CD4-positive, alpha-beta T cell (primary cell): ENCODE measurements around the gene SLC22A31. TPM values are rescaled to one million over a fixed set of nuclear protein-coding genes. Genes with fewer than 3 reads are reported as not detected.
"Not testable (repeated sequence)": the region's sequence is repeated elsewhere in the genome, so short reads cannot be mapped to it uniquely, and the experiment has no call there.

ENCODE experiments used
- ATAC-seq: fragments of 200-7000 bp; cut with Tn5 transposase; one replicate; pipeline ENCODE4 v1.10.0; 2022; ENCODE audit warnings: mild to moderate bottlenecking; ENCODE audit not compliant: poor library complexity
- CTCF ChIA-PET: fragments of 350-600 bp; sonication (Branson Sonifier 250); formaldehyde crosslinking; loops from one replicate; lab custom pipeline; 2021; ENCODE audit warnings: antibody characterized with exemption, inconsistent platforms; lab: Charles Lee
- POLR2A ChIA-PET: fragments of 350-600 bp; sonication (Branson Sonifier 250); formaldehyde crosslinking; loops from one replicate; lab custom pipeline; 2021; ENCODE audit warnings: antibody characterized with exemption, inconsistent platforms; lab: Charles Lee
- DNase-seq, 14 experiments: peaks; one replicate each; pipeline ENCODE4 v3.0.0-alpha.2; 2013 to 2020; ENCODE audit warnings: mixed read lengths in 2 of 14
- H3K27ac ChIP-seq, 2 donors: one replicate each; pipeline versions ENCODE4 v1.5.1 to v1.7.0; 2013; ENCODE audit warnings: low read length in 2 of 2, low read depth in 1 of 2, mild to moderate bottlenecking in 1 of 2
- H3K27me3 ChIP-seq, 2 experiments: 1 replicate in 1 of 2; 2 replicates in 1 of 2; pipeline versions ENCODE4 v1.6.1 to v1.7.0; 2013; ENCODE audit warnings: low read length in 2 of 2, control low read depth in 1 of 2, mild to moderate bottlenecking in 1 of 2, moderate library complexity in 1 of 2; ENCODE audit not compliant: insufficient read depth in 2 of 2, control insufficient read depth in 1 of 2
- H3K36me3 ChIP-seq: one replicate; pipeline ENCODE4 v1.6.1; 2013; ENCODE audit warnings: low read length, control low read depth; ENCODE audit not compliant: insufficient read depth
- H3K4me1 ChIP-seq: one replicate; pipeline ENCODE4 v1.6.1; 2013; ENCODE audit warnings: low read length, control low read depth; ENCODE audit not compliant: insufficient read depth
- H3K4me3 ChIP-seq: one replicate; pipeline ENCODE4 v1.5.1; 2013; ENCODE audit warnings: mild to moderate bottlenecking, low read length, moderate library complexity
- H3K9me3 ChIP-seq, 2 experiments: 1 replicate in 1 of 2; 2 replicates in 1 of 2; pipeline versions ENCODE4 v1.6.1 to v1.7.0; 2013; ENCODE audit warnings: low read length in 2 of 2, mild to moderate bottlenecking in 2 of 2, control low read depth in 1 of 2, moderate library complexity in 1 of 2; ENCODE audit not compliant: control insufficient read depth in 1 of 2, insufficient read depth in 1 of 2
- H3K27ac Mint-ChIP-seq: one replicate; pipeline ENCODE4 v1.8.0; 2020; ENCODE audit warnings: mixed read lengths
- H3K27me3 Mint-ChIP-seq: one replicate; pipeline ENCODE4 v1.8.0; 2021; ENCODE audit warnings: mixed read lengths
- H3K36me3 Mint-ChIP-seq: one replicate; pipeline ENCODE4 v1.8.0; 2021; ENCODE audit warnings: low read depth, mixed read lengths
- H3K4me1 Mint-ChIP-seq: one replicate; pipeline ENCODE4 v1.8.0; 2021; ENCODE audit warnings: low read depth, mixed read lengths
- H3K4me3 Mint-ChIP-seq: one replicate; pipeline ENCODE4 v1.8.0; 2020; ENCODE audit warnings: mild to moderate bottlenecking, mixed read lengths
- H3K9me3 Mint-ChIP-seq: one replicate; pipeline ENCODE4 v1.8.0; 2020; ENCODE audit warnings: mixed read lengths
- CTCF ChIP-seq: fragments of 200-600 bp; IDR thresholded peaks from one replicate; pipeline ENCODE4 v1.8.0; 2022; ENCODE audit warnings: antibody characterized with exemption, mild to moderate bottlenecking
- intact Hi-C, 2 experiments: fragments of 100-400 bp; cut with DNase I in 1 of 2; cut with micrococcal nuclease in 1 of 2; formaldehyde crosslinking; loops; one replicate each; pipeline versions ENCODE4 v1.15.1 to v1.9.0; 2023 to 2025; cut with DNase I, micrococcal nuclease
- total RNA-seq, 174 experiments: library from RNA in 2 of 174; stranded (reverse) in 2 of 174; gene quantifications; one replicate each; pipeline ENCODE4 v1.2.3 and lab custom pipeline; 2021 to 2026

SLC22A31 gene
- total RNA-seq, 2 experiments from 2014 or later: 2.1 to 2.9 TPM

DNA sequence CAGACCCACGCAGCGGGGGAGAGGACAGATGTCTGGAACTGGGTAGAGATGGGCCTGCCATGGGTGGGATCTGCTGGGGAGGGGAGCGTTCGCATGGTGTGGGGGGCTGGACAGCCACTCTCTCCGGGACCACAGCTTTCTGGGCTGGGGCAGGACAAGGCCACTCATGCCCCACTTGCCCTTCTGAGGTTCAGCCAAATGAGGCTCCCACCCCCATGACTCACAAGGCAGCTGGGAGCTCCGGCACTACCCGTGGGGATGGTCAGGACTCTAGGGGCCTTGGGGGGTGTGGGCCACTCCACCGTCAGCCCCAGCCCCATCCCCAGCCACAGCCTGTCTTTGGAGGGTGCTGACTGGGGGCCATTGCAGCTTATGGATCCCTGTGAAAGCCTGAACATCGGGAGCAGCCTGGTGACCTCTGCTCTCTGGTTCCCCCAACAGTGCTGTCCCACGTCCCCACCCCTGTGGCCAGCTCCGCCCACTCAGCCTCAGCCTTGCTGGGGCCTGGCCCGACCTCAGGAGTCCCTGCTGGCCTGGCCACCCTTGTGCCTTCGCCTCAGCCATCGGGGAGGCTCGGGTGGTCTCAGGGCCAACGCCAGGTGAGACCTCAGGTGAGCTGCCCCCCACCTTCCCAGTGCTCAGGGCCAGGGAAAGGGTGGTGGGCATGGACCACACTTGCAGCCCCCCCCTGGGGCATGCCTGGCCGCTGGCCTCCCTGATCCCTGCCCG lies 33.5 kb downstream of the SLC22A31 start:
- Histone ChIP-seq H3K27ac (no peak overlapping the region), H3K36me3 (no peaks in the 10 kb centered on the region), H3K4me3 (no peak overlapping the region), H3K9me3 (peaks cover 0 to 5% of the 10 kb centered on the region in 2 experiments), H3K27me3 (no peaks in the 10 kb centered on the region), H3K4me1 (peaks cover 30% of the 10 kb centered on the region)
- Mint-ChIP-seq H3K4me3 (no peak overlapping the region), H3K36me3 (no peaks in the 10 kb centered on the region), H3K4me1 (peaks cover 8% of the 10 kb centered on the region), H3K27me3 (peaks cover 4% of the 10 kb centered on the region), H3K27ac (no peak overlapping the region), H3K9me3 (no peaks in the 10 kb centered on the region)
- DNase-seq: no peak
- intact Hi-C loops: loop anchor here (1.0 to 5.0 kb wide), 8 partner anchors 50 to 724 kb away; partner anchors contain the start of genes GALNS (in 1 of the 2), TRAPPC2L (in 1 of the 2) and ZNF778 (in 1 of the 2)
- TF ChIP-seq CTCF: no peak
- ATAC-seq: no peak
- ChIA-PET POLR2A (interaction anchor here (1.2 kb wide), 2 partner anchors 69 to 224 kb away, joined by 4 to 7 read pairs; no protein-coding TSS in a partner anchor), CTCF (interaction anchor here (0.7 to 1.2 kb wide), 3 partner anchors 48 to 429 kb away, joined by 3 to 5 read pairs (median 3); no protein-coding TSS in a partner anchor)

GRCh38 chr16:89165681-89165979 lies 34.7 kb downstream of the SLC22A31 start:
- H3K27me3 Mint-ChIP-seq, H3K36me3 Mint-ChIP-seq, H3K36me3 ChIP-seq, H3K27me3 ChIP-seq, H3K9me3 Mint-ChIP-seq, DNase-seq, POLR2A ChIA-PET, H3K4me3 ChIP-seq, H3K4me3 Mint-ChIP-seq, CTCF ChIA-PET, H3K9me3 ChIP-seq, ATAC-seq, H3K27ac Mint-ChIP-seq, H3K4me1 Mint-ChIP-seq, H3K27ac ChIP-seq: not testable (repeated sequence)
- intact Hi-C loops: loop anchor here in 1 of 2 experiments (5.0 kb wide), 1 partner anchor 428 kb away; no protein-coding TSS in a partner anchor
- peaks cover 21% of the 10 kb centered on the region for H3K4me1 ChIP-seq

DNA sequence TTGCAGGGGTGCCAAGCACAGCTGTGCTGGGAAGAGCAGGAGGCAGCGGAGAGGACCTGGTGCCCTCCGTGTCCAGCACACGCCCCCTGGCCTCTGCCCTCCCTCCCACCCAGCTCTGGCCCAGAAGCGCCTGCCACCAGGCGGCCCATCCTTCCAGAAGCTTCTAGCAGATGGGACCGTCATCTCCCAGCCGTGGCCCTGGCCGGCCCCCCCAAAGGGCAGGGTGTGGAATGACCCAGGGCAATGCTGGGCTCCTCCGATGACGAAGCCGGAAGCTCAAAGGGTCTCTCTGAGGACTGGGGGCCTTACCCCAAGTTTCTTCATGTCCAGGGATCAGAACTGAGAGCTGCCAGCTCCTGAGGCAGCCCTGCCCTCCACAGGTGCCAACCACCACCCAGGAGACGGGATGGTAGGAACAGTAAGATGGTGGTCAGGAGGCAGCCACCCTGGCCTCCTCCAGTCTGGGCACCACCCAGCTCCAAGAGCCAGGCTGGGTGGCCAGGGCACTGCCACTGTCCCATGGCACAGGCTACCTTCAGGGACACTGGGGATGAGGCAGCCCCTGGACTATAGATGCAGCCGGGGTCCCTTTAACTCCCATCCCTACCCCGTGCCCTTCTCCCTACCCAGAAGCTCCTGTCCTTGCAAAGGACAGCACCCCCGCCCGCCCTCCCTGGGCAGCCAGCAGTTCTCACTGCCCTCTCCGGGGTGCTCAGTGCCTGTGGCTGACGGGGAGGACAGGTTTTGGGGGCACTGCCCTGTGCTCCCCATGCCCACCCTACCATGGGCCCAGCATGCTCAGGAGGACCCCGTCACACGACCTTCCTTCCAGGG lies 35.3 kb downstream of the SLC22A31 start:
- H3K4me1 ChIP-seq: peaks cover 15% of the 10 kb centered on the region
- intact Hi-C loops: loop anchor here in 1 of 2 experiments (5.0 kb wide), 1 partner anchor 428 kb away; no protein-coding TSS in a partner anchor
- POLR2A ChIA-PET: no interaction called here
- CTCF ChIA-PET: no interaction called here
- no peaks in the 10 kb centered on the region for H3K9me3 Mint-ChIP-seq
- H3K4me1 Mint-ChIP-seq: no peaks in the 10 kb centered on the region
- no peak overlapping the region for H3K4me3 ChIP-seq
- no peak for TF ChIP-seq CTCF
- H3K9me3 ChIP-seq: peaks cover 0 to 5% of the 10 kb centered on the region in 2 experiments
- DNase-seq (no peak), ATAC-seq (no peak)
- no peak overlapping the region for H3K27ac Mint-ChIP-seq
- no peaks in the 10 kb centered on the region for H3K27me3 Mint-ChIP-seq
- no peaks in the 10 kb centered on the region for H3K36me3 Mint-ChIP-seq
- H3K36me3 ChIP-seq: no peaks in the 10 kb centered on the region
- no peak overlapping the region for H3K27ac ChIP-seq
- H3K4me3 Mint-ChIP-seq: no peak overlapping the region
- no peaks in the 10 kb centered on the region for H3K27me3 ChIP-seq
